SJCRH30 (cell line): ENCODE results near the gene TNFRSF8. TPM values are rescaled to one million over a fixed set of nuclear protein-coding genes. Genes with fewer than 3 reads are reported as not detected.

Experiments
- DNase-seq, 2 experiments: peaks; one replicate each; pipeline ENCODE4 v3.0.0-alpha.2; 2015 to 2020
- H3K27ac ChIP-seq: fragments of 250-450 bp; sonication (Bioruptor Pico); 2 replicates; pipeline ENCODE4 v1.5.1; 2020; ENCODE audit warnings: mild to moderate bottlenecking, moderate library complexity
- H3K27me3 ChIP-seq: fragments of 250-450 bp; sonication (Bioruptor Pico); 2 replicates; pipeline ENCODE4 v1.5.1; 2020; ENCODE audit warnings: mild to moderate bottlenecking, moderate library complexity
- H3K36me3 ChIP-seq: fragments of 250-450 bp; sonication (Bioruptor Pico); 2 replicates; pipeline ENCODE4 v1.5.1; 2020; ENCODE audit warnings: mild to moderate bottlenecking, moderate library complexity
- H3K4me1 ChIP-seq: fragments of 250-450 bp; sonication (Bioruptor Pico); 2 replicates; pipeline ENCODE4 v1.5.1; 2020; ENCODE audit warnings: mild to moderate bottlenecking, moderate library complexity
- H3K4me3 ChIP-seq: fragments of 250-450 bp; sonication (Bioruptor Pico); 2 replicates; pipeline ENCODE4 v1.5.1; 2020; ENCODE audit warnings: mild to moderate bottlenecking, moderate library complexity
- H3K9me3 ChIP-seq: fragments of 250-450 bp; sonication (Bioruptor Pico); replicated peaks from 2 replicates; pipeline ENCODE4 v1.5.1; 2020; ENCODE audit warnings: mild to moderate bottlenecking, moderate library complexity
- total RNA-seq: library from RNA; depleted of rRNA; stranded (reverse); fragments of >200 nt; shearing (Covaris generic); gene quantifications from 2 replicates; pipeline ENCODE4 v1.2.3, GENCODE V29; 2014

Gene TNFRSF8
- total RNA-seq, 1 experiment from 2014 or later = 0.32 TPM

DNA sequence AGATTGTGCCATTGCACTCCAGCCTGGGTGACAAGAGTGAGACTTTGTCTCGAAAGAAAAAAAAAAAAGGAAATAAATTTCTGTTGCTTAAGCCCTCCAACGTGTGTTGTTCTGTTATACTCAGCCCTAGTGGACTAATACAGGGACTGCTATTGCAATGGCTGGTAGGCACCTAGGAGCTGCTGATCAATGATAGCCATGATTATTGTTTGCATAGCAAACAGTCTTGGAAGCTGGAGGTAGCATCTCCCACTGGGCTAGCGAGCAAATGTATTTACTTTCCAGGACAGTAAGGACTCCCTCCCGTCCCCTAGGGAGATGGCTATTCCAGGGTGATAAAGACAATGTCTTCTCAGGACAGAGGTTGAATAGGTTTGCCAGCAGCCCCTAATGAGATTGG is 13.5 kb upstream of the TNFRSF8 start:
- DNase-seq = no peak

GRCh38 chr1:12051361-12051760 is 11.7 kb upstream of the TNFRSF8 start:
- peaks cover 28% of the 10 kb centered on the region for H3K4me1 ChIP-seq
- no peaks in the 10 kb centered on the region for H3K9me3 ChIP-seq
- DNase-seq = no peak
- no peaks in the 10 kb centered on the region for H3K36me3 ChIP-seq
- no peak overlapping the region for H3K4me3 ChIP-seq
- H3K27ac ChIP-seq = no peak overlapping the region
- H3K27me3 ChIP-seq = peaks cover 9% of the 10 kb centered on the region; the same call in 1 of the 2 replicates

More for the DNA sequence above, 13.5 kb upstream of the TNFRSF8 start:
- H3K27ac ChIP-seq = no peak overlapping the region
- H3K4me1 ChIP-seq = peaks cover 36% of the 10 kb centered on the region
- no peak overlapping the region for H3K4me3 ChIP-seq
- H3K27me3 ChIP-seq = peaks cover 9% of the 10 kb centered on the region; the same call in 1 of the 2 replicates
- no peaks in the 10 kb centered on the region for H3K9me3 ChIP-seq
- H3K36me3 ChIP-seq = no peaks in the 10 kb centered on the region

DNA sequence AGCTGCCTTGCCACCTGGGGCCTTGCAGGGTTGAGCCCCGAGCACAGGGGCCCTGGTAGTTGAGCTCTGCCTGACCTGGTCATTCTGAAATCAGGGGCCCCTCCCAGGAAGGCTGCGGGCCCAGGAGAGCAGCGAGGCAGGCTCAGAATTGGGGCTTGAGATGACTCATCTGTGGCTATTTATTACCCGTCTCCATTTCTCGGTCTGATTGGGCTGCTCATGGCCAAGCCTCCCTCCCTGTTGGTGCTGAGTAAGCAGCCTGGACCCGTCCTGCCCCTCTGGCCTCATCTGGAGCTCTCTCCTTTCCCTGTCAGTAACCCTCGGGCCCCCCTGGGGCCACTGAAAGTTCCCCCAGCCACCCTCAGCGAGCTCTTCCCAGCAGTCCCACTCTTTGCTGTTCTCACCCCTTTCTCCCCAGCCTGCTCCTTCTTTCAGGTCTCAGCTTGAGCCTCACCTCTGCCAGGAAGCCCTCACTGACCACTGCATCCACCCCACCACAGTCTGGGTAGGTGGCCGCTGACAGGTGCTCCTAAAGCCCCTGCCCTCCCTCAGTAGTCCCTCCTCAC is 11.0 kb upstream of the TNFRSF8 start:
- H3K9me3 ChIP-seq = no peaks in the 10 kb centered on the region
- no peak overlapping the region for H3K4me3 ChIP-seq
- DNase-seq = peak; percentile 74 to 79
- no peak overlapping the region for H3K27ac ChIP-seq
- peaks cover 22% of the 10 kb centered on the region for H3K4me1 ChIP-seq
- no peaks in the 10 kb centered on the region for H3K36me3 ChIP-seq
- peaks cover 9% of the 10 kb centered on the region; the same call in 1 of the 2 replicates for H3K27me3 ChIP-seq

GRCh38 chr1:12052997-12053686 is 10.0 kb upstream of the TNFRSF8 start:
- no peaks in the 10 kb centered on the region for H3K36me3 ChIP-seq
- peaks cover 14% of the 10 kb centered on the region for H3K4me1 ChIP-seq
- no peak overlapping the region for H3K27ac ChIP-seq
- H3K9me3 ChIP-seq = no peaks in the 10 kb centered on the region
- no peak for DNase-seq
- H3K27me3 ChIP-seq = peaks cover 6% of the 10 kb centered on the region; the same call in 1 of the 2 replicates
- H3K4me3 ChIP-seq = no peak overlapping the region

- Histone ChIP-seq H3K27me3 (peaks cover 4% of the 10 kb centered on the region; the same call in 1 of the 2 replicates), H3K9me3 (no peaks in the 10 kb centered on the region), H3K4me1 (peaks cover 14% of the 10 kb centered on the region), H3K27ac (no peak overlapping the region), H3K4me3 (no peak overlapping the region), H3K36me3 (no peaks in the 10 kb centered on the region)
- DNase-seq = no peak
These were observed 9.2 kb upstream of the TNFRSF8 start for GRCh38 chr1:12053752-12054548.

DNA sequence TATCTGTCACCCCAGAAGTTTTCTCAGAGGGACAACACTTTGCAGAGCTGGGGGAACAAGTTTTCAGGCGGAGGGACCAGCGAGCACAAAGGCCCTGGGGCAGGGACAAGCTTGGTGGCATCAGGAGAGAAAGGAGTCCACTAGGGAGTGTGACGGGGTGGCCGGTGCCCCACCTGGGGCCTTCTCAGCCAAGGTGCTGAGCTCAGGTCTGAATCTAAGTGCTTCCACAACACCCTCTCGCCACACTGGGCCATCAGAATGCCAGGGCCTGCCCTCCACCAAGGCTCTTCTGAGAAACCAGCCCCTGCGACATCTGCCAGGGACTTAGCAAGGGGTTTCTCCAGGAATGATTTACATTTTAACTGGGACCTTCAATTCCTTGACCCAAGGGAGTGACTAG is 7.8 kb upstream of the TNFRSF8 start:
- Histone ChIP-seq H3K4me1 (peaks cover 14% of the 10 kb centered on the region), H3K4me3 (no peak overlapping the region), H3K27me3 (no peaks in the 10 kb centered on the region), H3K27ac (no peak overlapping the region), H3K9me3 (no peaks in the 10 kb centered on the region), H3K36me3 (no peaks in the 10 kb centered on the region)
- no peak for DNase-seq

DNA sequence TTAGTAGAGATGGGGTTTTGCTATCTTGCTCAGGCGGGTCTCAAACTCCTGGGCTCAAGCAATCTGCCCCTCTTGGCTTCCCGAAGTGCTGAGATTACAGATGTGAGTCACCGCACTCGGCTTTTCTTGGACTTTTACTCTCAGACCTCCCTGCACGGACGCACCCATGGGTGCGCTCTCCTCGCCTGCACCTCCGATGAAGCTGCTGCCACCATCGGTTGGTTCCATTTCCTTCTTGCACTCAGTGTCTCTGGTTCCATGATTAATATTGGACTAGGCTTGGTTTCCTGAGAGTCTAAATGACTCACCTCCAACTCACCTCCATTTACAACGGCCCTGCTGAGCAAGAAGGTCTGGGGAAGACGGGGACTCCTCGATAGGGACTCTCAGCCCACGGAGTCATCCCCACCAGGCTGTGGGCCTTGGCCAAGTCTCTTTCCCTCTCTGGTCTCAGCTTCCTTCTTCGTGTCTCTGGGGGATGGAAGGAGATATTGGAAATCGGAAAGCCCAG is 6.7 kb upstream of the TNFRSF8 start:
- DNase-seq = no peak
- H3K27me3 ChIP-seq = no peaks in the 10 kb centered on the region
- no peak overlapping the region for H3K27ac ChIP-seq
- H3K36me3 ChIP-seq = no peaks in the 10 kb centered on the region
- no peak overlapping the region for H3K4me3 ChIP-seq
- H3K9me3 ChIP-seq = no peaks in the 10 kb centered on the region
- peaks cover 14% of the 10 kb centered on the region for H3K4me1 ChIP-seq

DNA sequence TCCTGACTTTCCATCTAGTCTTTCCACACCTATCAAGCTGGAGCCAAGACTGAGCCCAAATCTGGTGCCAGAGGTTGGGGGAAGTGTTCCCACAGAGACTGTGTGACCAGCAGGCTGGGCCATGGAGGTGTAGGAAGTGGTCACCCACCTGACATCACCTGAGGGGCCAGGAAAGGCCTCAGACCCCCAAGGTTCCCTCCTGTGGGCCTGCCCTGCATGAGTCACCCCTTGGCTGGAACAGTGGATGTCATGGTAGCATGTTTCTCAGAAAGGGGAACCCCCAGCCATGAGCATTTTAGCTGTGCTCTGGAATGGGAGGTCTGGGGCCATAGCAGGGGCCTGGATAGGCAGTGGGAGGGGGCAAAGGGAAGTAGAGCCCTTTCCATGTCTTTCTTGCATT is 5.7 kb upstream of the TNFRSF8 start:
- H3K27me3 ChIP-seq = no peaks in the 10 kb centered on the region
- DNase-seq = no peak
- no peaks in the 10 kb centered on the region for H3K36me3 ChIP-seq

DNA sequence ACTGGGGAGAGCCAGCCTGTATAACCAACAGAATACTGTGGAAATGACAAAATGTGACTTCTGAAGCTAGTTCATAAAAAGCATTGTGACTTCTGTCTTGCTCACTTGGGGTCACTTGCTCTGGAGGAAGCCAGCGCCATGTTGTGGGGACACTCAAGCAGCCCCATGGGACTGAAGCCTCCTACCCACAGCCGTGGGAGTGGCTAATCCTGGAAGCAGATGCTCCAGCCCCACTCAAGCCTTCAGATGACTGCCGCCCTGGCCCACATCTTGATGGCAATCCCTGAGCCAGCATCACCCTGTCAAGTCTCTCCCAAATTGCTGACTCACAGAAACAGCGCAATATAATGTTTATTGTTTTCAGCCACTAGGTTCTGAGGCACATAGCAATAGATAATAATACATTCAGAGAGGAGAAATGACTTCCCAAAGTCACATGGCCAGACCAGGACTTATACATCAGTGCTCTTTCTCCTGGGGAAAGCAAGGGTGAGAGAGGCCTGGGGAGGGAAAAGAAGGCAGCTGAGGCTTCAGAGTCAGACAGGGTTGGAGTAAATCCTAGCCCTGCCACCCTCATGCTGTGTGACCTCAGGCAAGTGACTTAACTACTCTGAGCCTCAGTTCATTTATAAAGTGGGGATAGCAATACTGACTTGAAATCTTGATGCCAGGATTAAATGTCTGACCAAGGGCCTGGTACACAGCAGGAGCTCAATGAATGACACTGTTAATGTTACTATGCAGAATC is 5.0 kb upstream of the TNFRSF8 start:
- H3K4me3 ChIP-seq = no peak overlapping the region
- H3K4me1 ChIP-seq = no peaks in the 10 kb centered on the region
- no peaks in the 10 kb centered on the region for H3K36me3 ChIP-seq
- H3K9me3 ChIP-seq = no peaks in the 10 kb centered on the region
- DNase-seq = no peak
- no peaks in the 10 kb centered on the region for H3K27me3 ChIP-seq
- H3K27ac ChIP-seq = no peak overlapping the region

More for the DNA sequence above, 5.7 kb upstream of the TNFRSF8 start:
- H3K4me3 ChIP-seq = no peak overlapping the region
- no peaks in the 10 kb centered on the region for H3K9me3 ChIP-seq
- H3K27ac ChIP-seq = no peak overlapping the region
- peaks cover 6% of the 10 kb centered on the region for H3K4me1 ChIP-seq

GRCh38 chr1:12059226-12059625 is 3.9 kb upstream of the TNFRSF8 start:
- Histone ChIP-seq H3K4me1 (no peaks in the 10 kb centered on the region), H3K36me3 (no peaks in the 10 kb centered on the region), H3K4me3 (no peak overlapping the region), H3K9me3 (no peaks in the 10 kb centered on the region), H3K27ac (no peak overlapping the region), H3K27me3 (no peaks in the 10 kb centered on the region)
- no peak for DNase-seq

DNA sequence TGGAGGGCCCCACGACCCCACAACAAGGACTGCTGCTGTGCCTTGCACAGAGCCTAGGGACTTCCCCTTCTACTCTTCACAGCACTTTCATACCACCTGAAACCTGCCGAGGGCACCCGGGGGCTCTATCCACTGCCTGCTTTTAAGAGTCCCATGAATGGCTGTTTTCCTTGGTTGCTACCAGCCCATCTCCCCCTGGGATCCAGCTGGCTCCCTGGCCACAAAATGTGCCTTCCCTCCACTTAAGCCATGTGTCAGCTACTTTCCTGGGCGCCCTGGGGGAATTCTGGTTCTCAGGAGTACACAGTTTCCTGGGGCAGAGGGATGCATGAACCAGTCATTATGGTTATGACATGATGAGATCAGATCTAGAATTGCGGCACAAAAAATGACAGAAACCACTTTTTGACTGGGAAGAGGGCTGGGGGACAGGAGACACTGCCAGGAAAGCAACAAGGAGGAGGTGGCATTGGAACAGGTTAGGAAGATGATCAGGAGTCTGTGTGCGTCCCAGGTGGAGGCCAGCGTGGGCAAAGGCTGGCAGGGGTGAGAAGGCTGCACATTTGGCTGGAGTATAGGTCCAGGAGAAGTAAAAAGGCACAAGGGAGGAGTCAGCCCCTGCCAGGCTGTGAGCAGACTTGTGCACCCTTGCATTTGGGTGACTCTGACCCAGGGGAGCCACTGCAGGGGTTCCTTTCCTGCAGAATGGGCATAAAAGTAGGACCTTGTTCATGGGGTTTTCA is 3.2 kb upstream of the TNFRSF8 start:
- no peaks in the 10 kb centered on the region for H3K9me3 ChIP-seq
- no peaks in the 10 kb centered on the region for H3K36me3 ChIP-seq
- H3K27ac ChIP-seq = no peak overlapping the region
- peaks cover 4% of the 10 kb centered on the region; the same call in 1 of the 2 replicates for H3K27me3 ChIP-seq
- no peak overlapping the region for H3K4me3 ChIP-seq
- no peaks in the 10 kb centered on the region for H3K4me1 ChIP-seq
- DNase-seq = no peak

- peaks cover 4% of the 10 kb centered on the region for H3K27me3 ChIP-seq
- no peaks in the 10 kb centered on the region for H3K4me1 ChIP-seq
- no peak for DNase-seq
- H3K36me3 ChIP-seq = no peaks in the 10 kb centered on the region
- H3K27ac ChIP-seq = no peak overlapping the region
- H3K4me3 ChIP-seq = no peak overlapping the region
- no peaks in the 10 kb centered on the region for H3K9me3 ChIP-seq
These were observed 2.6 kb upstream of the TNFRSF8 start for GRCh38 chr1:12060500-12060899.

- Histone ChIP-seq H3K9me3 (no peaks in the 10 kb centered on the region), H3K4me1 (no peaks in the 10 kb centered on the region), H3K4me3 (no peak overlapping the region), H3K36me3 (no peaks in the 10 kb centered on the region), H3K27ac (no peak overlapping the region), H3K27me3 (peaks cover 10% of the 10 kb centered on the region)
- no peak for DNase-seq
These were observed 1.2 kb downstream of the TNFRSF8 start for GRCh38 chr1:12064073-12064969.
